ENCODE measurements around the gene SPTB.

The SPTB gene

DNA sequence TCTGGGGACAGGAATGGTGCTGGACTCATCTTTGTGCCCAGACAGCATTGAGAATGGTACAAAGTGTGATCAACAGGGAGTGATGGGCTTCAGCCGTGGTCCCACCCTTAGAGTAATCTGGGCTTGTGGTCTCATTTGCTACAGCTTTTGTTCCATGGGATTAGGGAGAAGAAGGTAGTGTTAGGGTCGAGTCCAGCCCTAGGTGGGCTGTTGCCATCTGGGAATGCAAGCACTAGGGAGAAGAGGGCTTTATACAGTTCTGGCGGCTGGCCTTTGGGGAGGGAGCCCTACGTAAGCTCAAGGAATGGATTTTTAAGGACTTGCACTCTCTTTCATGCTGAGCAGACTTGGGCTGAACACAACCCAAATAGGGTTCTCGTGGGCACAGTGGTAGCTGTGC, 170.6 kb downstream of the SPTB start:
- TF ChIP-seq SUZ12 (IDR thresholded peaks at IDR 0.05; ENCODE audit: extremely low read depth, insufficient read depth, insufficient read length) (no peak), ZNF274 (IDR thresholded peaks at IDR 0.05; ENCODE audit: low read depth, low read length) (no peak), YY1 (IDR thresholded peaks at IDR 0.05; ENCODE audit: insufficient read depth, insufficient read length) (no peak)
- H3K27me3 ChIP-seq (ENCODE audit: insufficient read depth, insufficient read length): peaks cover 35% of the 10 kb centered on the region
- H3K4me1 ChIP-seq (ENCODE audit: insufficient read depth, insufficient read length): peaks cover 10% of the 10 kb centered on the region
- peak overlapping the region; percentile 8 for H3K9ac ChIP-seq (ENCODE audit: insufficient read length, low read depth)
- H3K36me3 ChIP-seq (ENCODE audit: insufficient read depth, insufficient read length, low read length): peaks cover 19% of the 10 kb centered on the region
- DNase-seq (ENCODE audit: low read depth, low spot score): no peak
- peaks cover 17% of the 10 kb centered on the region for H3K9me3 ChIP-seq (ENCODE audit: insufficient read depth, low read length)
- no peak overlapping the region for H3K4me3 ChIP-seq (ENCODE audit: insufficient read length, low read depth)

DNA sequence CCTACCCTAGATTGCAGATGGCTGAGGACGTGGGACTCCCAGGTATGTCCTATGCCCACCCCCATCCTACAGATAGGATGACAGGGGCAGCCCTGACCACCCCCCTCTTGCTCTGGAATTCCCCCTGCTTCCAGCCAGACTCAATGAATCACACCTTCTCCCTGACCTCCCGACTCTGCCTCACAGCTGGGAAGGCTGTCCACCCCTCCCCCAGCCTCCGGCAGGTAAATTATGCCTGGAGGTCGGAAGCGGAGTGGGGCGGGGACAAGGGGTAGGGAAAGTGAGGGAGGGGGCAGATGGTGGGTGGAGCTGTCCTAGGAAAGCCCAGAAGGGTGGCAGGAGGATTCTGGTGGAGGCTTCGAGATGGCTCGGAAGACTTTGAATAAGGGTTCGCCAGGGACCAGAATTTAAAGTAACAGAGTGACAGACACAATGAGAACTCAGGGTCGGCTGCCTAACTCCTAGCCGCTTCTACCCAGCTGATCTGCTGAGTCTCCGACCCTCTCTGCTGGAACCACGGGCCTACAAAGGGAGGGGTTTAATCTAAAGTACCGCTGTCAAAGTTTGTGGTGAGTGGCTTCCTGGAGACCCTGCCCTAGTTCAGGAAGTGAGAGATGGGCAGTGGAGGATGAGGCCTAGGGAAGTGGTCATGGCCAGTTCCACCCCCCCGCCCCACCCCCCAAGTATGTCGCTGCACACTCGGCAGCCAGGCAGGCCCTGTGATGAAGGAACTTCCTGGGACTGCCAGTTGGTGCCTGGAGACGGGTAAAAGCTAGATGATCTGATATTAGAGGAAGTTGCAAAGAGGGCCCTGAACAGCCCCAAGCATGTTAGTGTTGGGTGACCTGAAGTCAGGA, 171.3 kb downstream of the SPTB start:
- DNase-seq (ENCODE audit: low read depth, low spot score): peak; percentile 63

DNA sequence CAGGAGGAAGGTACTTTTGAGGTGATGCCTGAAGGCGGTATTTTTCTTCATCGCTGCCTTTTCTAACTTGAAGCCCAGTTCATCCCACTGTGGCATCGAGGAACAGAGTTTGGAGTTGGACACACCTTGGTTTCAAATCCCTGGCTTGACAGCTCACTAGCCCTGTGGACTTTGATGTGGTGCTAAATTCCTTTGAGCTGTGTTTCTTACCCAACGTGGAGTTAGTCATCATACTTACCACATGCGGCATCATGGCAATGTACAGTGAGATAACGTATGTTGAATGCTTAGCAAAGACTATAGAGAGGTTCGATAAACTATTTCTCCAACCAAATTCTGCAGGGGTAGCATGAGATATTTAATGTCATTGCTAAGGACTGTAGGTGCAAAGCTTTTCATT, 172.0 kb downstream of the SPTB start:
- TF ChIP-seq YY1 (IDR thresholded peaks at IDR 0.05; ENCODE audit: insufficient read depth, insufficient read length) (no peak), ZNF274 (IDR thresholded peaks at IDR 0.05; ENCODE audit: low read depth, low read length) (no peak), SUZ12 (IDR thresholded peaks at IDR 0.05; ENCODE audit: extremely low read depth, insufficient read depth, insufficient read length) (no peak)

More for the DNA sequence above, 171.3 kb downstream of the SPTB start:
- no peak for TF ChIP-seq YY1 (IDR thresholded peaks at IDR 0.05; ENCODE audit: insufficient read depth, insufficient read length)
- peaks cover 19% of the 10 kb centered on the region for H3K36me3 ChIP-seq (ENCODE audit: insufficient read depth, insufficient read length, low read length)
- peaks cover 10% of the 10 kb centered on the region for H3K9me3 ChIP-seq (ENCODE audit: insufficient read depth, low read length)
- H3K4me1 ChIP-seq (ENCODE audit: insufficient read depth, insufficient read length): peaks cover 10% of the 10 kb centered on the region
- H3K4me3 ChIP-seq (ENCODE audit: insufficient read length, low read depth): no peak overlapping the region
- peaks cover 40% of the 10 kb centered on the region for H3K27me3 ChIP-seq (ENCODE audit: insufficient read depth, insufficient read length)
- H3K9ac ChIP-seq (ENCODE audit: insufficient read length, low read depth): peak overlapping the region; percentile 21

DNA sequence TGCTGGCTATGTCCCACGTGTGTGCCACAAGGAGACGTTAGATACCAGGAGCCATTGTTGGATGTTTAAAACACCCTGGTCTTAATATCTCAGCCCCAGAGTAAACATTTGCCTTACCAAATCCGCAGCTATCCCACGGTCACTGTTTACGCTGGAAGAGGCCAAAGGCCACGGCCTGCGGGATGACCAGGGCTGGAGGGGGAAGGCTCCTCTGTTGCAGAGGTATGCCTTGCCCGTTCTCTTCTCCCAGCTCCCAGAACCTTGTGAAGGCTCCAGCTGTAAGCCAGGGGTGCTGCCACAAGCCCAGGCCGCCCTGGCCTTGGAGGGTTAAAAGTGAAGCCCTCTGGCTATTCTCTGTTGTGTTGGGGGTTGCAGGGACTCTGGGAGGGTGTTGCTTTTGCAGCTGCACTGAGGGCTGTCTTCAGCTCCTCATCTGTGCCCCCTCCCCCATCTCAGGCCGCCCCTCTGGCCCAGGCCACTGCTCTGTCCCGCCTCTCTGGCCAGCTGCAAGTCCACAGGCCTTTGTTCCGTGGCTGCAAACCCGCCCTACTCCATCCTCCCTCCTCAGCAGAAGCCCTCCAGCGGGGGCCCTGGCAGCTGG, 173.0 kb downstream of the SPTB start:
- Histone ChIP-seq H3K4me3 (ENCODE audit: insufficient read length, low read depth) (no peak overlapping the region), H3K9ac (ENCODE audit: insufficient read length, low read depth) (peak overlapping the region; percentile 50), H3K9me3 (ENCODE audit: insufficient read depth, low read length) (no peaks in the 10 kb centered on the region), H3K4me1 (ENCODE audit: insufficient read depth, insufficient read length) (peaks cover 10% of the 10 kb centered on the region), H3K36me3 (ENCODE audit: insufficient read depth, insufficient read length, low read length) (peaks cover 19% of the 10 kb centered on the region), H3K27me3 (ENCODE audit: insufficient read depth, insufficient read length) (peaks cover 53% of the 10 kb centered on the region)
- DNase-seq (ENCODE audit: low read depth, low spot score): no peak
- TF ChIP-seq ZNF274 (IDR thresholded peaks at IDR 0.05; ENCODE audit: low read depth, low read length) (no peak), SUZ12 (IDR thresholded peaks at IDR 0.05; ENCODE audit: extremely low read depth, insufficient read depth, insufficient read length) (no peak), YY1 (IDR thresholded peaks at IDR 0.05; ENCODE audit: insufficient read depth, insufficient read length) (no peak)

More for the DNA sequence above, 172.0 kb downstream of the SPTB start:
- peaks cover 3% of the 10 kb centered on the region; the same call in 1 of the 2 replicates for H3K9me3 ChIP-seq (ENCODE audit: insufficient read depth, low read length)
- no peak for DNase-seq (ENCODE audit: low read depth, low spot score)
- peaks cover 19% of the 10 kb centered on the region for H3K36me3 ChIP-seq (ENCODE audit: insufficient read depth, insufficient read length, low read length)
- H3K4me1 ChIP-seq (ENCODE audit: insufficient read depth, insufficient read length): peaks cover 10% of the 10 kb centered on the region
- H3K27me3 ChIP-seq (ENCODE audit: insufficient read depth, insufficient read length): peaks cover 46% of the 10 kb centered on the region
- H3K9ac ChIP-seq (ENCODE audit: insufficient read length, low read depth): peak overlapping the region; percentile 21
- no peak overlapping the region for H3K4me3 ChIP-seq (ENCODE audit: insufficient read length, low read depth)

DNA sequence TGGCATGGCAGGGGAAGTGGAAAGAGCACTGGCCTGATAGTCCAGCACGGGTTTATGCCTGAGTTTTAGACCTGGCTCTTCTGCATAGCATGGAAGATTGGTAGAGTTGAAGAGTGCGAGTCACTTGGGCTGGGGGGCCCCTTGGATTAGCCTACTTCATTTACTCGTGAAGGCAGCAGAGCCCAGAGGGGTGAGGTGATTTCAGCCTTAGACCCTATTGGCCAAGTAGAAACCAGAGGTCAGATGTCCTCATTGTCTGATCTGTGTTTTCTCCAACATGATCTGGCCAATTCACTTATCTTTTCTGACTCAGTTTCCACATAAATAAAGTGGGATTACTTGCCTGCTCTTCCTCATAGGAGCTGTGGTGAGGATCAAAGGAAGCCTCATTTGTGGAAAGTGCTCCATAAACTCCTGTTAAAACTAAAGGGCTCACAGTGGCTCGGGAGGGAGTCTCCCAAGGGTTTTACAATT, 173.6 kb downstream of the SPTB start:
- Histone ChIP-seq H3K4me1 (ENCODE audit: insufficient read depth, insufficient read length) (peaks cover 10% of the 10 kb centered on the region), H3K9ac (ENCODE audit: insufficient read length, low read depth) (no peak overlapping the region), H3K36me3 (ENCODE audit: insufficient read depth, insufficient read length, low read length) (peaks cover 18% of the 10 kb centered on the region), H3K27me3 (ENCODE audit: insufficient read depth, insufficient read length) (peaks cover 53% of the 10 kb centered on the region), H3K9me3 (ENCODE audit: insufficient read depth, low read length) (no peaks in the 10 kb centered on the region), H3K4me3 (ENCODE audit: insufficient read length, low read depth) (peak overlapping the region; percentile 68)
- DNase-seq (ENCODE audit: low read depth, low spot score): no peak
- no peak for TF ChIP-seq YY1 (IDR thresholded peaks at IDR 0.05; ENCODE audit: insufficient read depth, insufficient read length)
- TF ChIP-seq ZNF274 (IDR thresholded peaks at IDR 0.05; ENCODE audit: low read depth, low read length): no peak
- TF ChIP-seq SUZ12 (IDR thresholded peaks at IDR 0.05; ENCODE audit: extremely low read depth, insufficient read depth, insufficient read length): peak; percentile 41

DNA sequence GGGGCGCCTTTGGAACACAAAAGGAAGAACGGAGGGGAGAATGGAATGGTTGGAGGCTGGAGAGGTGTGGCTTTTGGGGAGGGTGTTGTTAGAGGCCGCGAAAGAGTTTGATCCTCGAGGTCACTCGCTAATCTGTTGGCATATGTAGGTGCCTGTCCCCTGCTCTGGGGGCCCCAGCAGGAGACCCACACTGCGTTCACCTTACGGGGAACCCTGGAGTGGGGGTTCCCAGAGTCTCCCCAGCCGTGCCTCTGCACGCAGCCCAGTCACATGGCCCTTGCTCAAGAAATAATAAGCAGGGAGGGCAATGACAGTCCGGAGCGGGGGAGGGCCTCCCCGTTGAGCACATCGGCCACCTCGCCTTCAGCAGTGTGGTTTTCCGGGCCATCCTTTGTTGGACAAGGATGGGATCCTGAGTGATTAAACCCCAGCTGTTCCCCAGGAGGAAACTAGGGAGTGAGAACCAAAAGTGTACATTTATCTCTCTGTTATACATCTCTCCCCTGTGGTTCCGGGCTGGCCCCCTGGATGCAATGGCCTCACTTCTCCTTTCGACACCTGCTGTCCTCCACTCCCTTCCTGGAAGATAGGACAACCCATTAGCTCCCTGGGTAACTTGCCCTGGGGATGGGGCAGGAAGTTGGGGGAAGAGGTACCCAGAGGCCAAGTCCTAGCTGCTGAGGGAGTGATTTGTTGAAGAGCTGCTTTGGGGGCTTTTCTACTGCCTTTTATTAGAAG, 174.2 kb downstream of the SPTB start:
- H3K36me3 ChIP-seq (ENCODE audit: insufficient read depth, insufficient read length, low read length): peaks cover 15% of the 10 kb centered on the region
- peak overlapping the region; percentile 85 for H3K9ac ChIP-seq (ENCODE audit: insufficient read length, low read depth)
- H3K4me3 ChIP-seq (ENCODE audit: insufficient read length, low read depth): peak overlapping the region; percentile 68
- H3K9me3 ChIP-seq (ENCODE audit: insufficient read depth, low read length): no peaks in the 10 kb centered on the region
- peaks cover 53% of the 10 kb centered on the region for H3K27me3 ChIP-seq (ENCODE audit: insufficient read depth, insufficient read length)
- peaks cover 11% of the 10 kb centered on the region for H3K4me1 ChIP-seq (ENCODE audit: insufficient read depth, insufficient read length)
- no peak for DNase-seq (ENCODE audit: low read depth, low spot score)
- no peak for TF ChIP-seq YY1 (IDR thresholded peaks at IDR 0.05; ENCODE audit: insufficient read depth, insufficient read length)
- TF ChIP-seq SUZ12 (IDR thresholded peaks at IDR 0.05; ENCODE audit: extremely low read depth, insufficient read depth, insufficient read length): no peak
- no peak for TF ChIP-seq ZNF274 (IDR thresholded peaks at IDR 0.05; ENCODE audit: low read depth, low read length)

Measured in NT2/D1 (cell line).